HG03571 (cell line): ENCODE measurements around the gene SMAGP.
A peak's percentile ranks its signal among the peaks of the same experiment; 100 is the strongest.
"Not testable (repeated sequence)": the region's sequence is repeated elsewhere in the genome, so short reads cannot be mapped to it uniquely, and the experiment has no call there.

ENCODE experiments used
- ATAC-seq: cut with Tn5 transposase; IDR thresholded peaks from one replicate; pipeline ENCODE4 v1.9.1; 2021; ENCODE audit not compliant: unreplicated experiment

SMAGP gene

GRCh38 chr12:51270067-51270950, at the start of gene SMAGP:
Gene SMAGP (minus strand): TSS chr12:51270415. CDS start chr12:51269278, 1,137 bp downstream.
- peak; percentile 66 for ATAC-seq

GRCh38 chr12:51318846-51319599, 48.8 kb upstream of the SMAGP start:
- no peak for ATAC-seq

DNA sequence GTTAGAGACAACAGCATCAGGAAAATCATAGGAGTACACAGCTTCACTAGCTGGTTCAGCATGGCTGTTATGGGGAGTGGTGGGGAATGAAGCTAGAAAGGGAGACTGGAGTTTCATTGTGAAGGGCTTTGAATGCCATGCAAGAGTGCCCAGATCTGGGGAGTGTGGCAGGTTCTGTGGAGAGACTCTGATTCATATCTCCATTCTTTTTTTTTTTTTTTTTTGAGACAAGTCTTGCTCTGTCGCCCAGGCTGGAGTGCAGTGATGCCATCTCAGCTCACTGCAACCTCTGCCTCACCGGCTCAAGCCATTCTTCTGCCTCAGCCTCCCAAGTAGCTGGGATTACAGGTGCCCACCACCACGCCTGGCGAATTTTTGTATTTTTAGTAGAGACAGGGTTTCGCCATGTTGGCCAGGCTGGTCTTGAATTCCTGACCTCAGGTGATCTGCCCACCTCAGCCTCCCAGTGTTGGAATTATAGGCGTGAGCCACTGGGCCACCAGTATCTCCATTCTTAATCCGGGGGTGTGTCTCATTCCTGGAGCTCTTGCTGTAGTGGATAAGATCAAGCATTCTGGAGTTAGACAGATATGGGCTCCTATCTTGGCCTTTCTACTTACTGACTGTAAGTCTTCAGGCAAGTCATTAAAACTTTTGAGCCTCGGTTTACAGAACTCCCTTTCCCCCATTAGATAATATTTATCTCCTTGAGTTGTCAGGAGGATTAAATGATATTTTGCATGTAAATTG, 48.0 kb upstream of the SMAGP start:
- ATAC-seq, result not testable (repeated sequence)

- ATAC-seq, result no peak
These were observed 41.2 kb upstream of the SMAGP start for GRCh38 chr12:51311389-51311788.

GRCh38 chr12:51307655-51308593, 37.7 kb upstream of the SMAGP start:
- no peak for ATAC-seq

- ATAC-seq, result no peak
These were observed 36.3 kb upstream of the SMAGP start for GRCh38 chr12:51306507-51306906.

DNA sequence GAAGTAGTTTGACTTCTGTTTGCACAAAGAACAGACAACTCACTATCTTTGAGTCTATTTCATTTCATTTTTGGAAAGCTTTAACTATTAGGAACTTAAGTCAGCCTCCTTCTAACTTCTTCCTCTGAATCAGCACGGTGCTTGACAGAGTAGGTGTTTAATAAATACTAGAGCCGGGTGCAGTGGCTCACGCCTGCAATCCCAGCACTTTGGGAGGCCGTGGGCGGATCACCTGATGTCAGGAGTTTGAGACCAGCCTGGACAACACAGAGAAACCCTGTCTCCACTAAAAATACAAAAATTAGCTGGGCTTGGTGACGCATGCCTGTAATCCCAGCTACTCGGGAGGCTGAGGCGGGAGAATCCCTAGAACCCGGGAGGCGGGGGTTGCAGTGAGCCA, 30.6 kb upstream of the SMAGP start:
- not testable (repeated sequence) for ATAC-seq

DNA sequence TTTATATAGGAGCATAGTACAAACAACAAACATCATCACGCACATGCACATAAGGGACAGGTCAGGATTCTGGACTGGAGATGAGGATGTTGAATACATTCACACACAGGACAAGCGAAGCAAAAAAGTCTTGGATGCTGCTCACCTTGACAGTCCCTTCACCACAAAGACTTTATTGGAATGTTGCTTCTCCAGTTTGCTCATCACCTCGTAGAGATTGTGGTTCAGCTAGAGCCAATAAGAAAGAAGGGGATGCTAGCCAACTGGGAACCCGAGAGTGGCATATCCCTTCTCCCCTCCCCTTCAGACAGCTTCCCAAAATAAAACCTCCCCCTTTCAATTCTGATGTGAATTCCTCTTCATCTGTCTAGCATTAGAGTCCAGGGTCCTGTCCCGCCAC, 25.4 kb upstream of the SMAGP start:
- no peak for ATAC-seq

DNA sequence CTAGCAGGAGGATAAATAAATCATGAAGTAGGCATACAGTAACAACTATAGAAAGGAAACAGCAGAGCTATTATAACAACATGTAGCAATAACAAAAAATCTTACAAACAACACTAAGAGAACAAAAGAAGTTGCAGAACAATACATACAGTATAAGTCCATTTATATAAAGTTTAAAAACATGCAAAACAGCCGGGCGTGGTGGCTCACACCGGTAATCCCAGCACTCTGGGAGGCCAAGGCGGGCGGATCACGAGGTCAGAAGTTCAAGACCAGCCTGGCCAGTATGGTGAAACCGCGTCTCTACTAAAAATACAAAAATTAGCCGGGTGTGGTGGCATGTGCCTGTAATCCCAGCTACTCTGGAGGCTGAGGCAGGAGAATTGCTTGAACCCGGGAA, 23.9 kb upstream of the SMAGP start:
- ATAC-seq, result not testable (repeated sequence)

GRCh38 chr12:51293696-51294095, 23.5 kb upstream of the SMAGP start:
- ATAC-seq, result no peak

DNA sequence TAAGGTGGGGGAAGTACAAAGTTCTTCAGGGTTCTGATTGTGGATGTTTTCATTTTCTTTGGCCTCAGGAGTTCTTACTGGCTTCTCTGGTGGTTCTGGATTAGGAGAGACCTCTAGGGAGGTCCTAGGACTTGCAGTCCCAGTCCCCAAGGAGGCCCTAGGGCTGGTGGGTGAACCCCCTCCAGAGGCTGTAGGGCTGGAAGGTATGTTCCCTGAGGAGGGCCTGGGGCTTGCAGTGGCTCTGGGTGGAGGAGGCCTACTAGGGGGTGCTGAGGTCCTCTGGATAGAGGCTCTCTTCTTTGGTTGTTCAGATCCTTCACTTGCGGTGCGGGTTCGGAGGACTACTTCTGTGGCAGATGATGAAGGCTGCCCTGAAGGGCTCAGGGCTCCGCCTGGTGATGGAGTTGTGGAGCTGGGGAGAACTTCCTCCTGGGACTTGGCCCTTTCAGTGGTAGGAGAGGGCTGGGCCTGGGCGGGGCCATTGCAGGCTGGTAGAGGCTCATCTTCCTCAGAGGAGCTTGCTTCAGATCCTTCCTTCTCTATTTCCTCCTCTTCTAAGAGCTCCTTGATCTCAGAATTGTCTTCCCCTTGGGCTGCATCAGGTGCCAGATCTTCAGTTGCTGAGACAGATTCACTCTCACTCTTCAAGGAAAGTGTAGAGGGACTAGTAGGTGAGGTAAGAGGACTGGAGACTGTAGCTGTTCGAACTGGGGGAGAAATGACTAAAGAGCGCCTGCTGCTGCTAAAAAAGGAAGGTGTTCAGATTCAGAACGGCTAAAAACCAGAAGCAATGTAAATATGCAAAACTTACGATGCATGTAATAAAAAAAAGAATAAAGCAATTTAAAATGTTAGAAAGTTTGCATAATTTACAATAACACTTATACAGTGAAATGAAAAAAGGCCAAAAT, 21.6 kb upstream of the SMAGP start:
- ATAC-seq, result not testable (repeated sequence)

- no peak for ATAC-seq
These were observed 15.6 kb upstream of the SMAGP start for GRCh38 chr12:51285843-51286242.

DNA sequence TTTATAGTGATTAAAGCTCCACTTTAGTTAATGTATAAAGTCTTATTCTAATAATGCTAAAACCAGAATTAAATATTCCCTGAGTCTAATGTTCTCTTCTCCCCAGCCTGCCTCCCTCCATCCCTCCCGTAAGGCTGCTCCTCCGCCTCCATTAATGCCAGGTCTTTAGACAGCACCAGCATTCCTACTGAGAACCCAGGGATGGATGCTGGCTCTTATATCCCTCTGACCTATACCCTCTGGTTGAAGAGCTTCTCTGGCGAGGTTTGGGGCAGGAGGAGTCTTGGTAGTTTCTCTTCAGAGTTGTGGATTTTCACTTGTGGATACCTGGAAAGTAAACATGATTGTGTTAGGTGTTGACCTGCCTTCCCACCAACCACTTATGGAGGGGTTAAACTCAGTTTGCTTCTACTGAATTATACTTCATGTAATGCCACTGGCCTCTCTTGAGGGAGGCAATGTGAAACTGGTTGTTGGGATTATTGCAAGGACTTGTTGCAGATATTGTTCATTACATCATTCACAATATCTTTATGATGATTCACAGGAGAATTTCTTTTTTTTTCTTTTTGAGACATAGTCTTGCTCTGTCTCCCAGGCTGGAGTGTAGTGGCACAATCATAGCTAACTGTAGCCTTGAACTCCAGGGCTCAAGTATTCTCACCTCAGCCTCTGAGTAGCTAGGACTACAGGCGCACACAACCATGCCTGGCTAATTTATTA, 11.1 kb upstream of the SMAGP start:
- no peak for ATAC-seq

- ATAC-seq, result no peak
These were observed 4.9 kb upstream of the SMAGP start for GRCh38 chr12:51275088-51275487.

- not testable (repeated sequence) for ATAC-seq
These were observed 2.6 kb upstream of the SMAGP start for GRCh38 chr12:51272810-51273209.

GRCh38 chr12:51270951-51271518, 820 bp upstream of the SMAGP start:
- ATAC-seq, result no peak

DNA sequence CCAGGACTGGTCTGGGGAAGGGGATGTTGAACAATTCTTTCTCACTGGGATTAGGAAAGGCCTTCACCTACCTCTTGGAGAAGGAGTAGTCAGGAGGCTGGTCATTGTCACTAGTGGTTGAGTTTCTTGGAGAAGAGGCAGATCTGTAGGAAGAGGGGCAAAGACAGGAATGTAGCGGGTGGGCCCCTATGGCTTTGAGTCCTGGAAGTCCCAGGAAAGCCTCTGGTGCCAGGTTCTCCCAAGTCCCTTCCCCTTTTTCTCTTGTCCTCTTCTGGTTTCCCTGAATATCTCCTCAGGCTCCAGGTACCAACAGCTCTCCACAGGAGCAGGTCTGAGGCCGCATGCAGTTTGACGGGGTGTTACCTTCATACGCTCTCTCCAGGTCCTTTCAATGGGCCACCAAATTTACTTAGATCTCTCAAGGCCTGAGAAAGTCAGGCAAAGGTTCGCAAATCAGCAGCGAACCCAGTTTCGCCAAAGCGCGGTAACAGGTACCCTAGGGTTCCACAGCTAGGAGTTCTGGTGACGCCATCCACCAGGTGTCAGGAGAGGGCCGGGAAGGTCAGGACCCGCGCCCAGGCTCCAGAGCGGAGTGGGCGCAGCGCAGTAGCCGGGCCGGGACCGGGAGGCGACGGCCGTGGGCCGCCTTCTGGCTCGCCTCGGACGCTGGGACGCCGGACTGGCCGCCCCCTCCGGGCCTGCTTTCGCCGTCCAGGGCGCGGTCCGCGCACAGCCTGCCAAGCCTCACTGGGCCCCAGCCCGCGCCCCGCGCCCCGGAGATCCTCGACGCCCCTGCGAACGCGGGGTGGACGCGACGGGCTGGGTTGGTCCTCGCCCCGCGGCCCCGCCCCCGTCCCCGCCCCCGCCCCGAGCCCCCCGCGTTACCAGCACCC, 795 bp downstream of the SMAGP start:
- peak; percentile 23 for ATAC-seq
